Ectodermal cell (in vitro differentiated cells): ENCODE results near the gene LTBP1.

Experiments used
- H3K27ac ChIP-seq: 2 replicates; pipeline ENCODE4 v1.7.0; 2013; ENCODE audit warnings: mild to moderate bottlenecking, low read depth, low read length; ENCODE audit not compliant: insufficient read depth, poor library complexity, severe bottlenecking
- H3K27me3 ChIP-seq: 2 replicates; pipeline ENCODE4 v1.7.0; 2013; ENCODE audit warnings: mild to moderate bottlenecking, low read length; ENCODE audit not compliant: insufficient read depth, control insufficient read depth, poor library complexity, severe bottlenecking
- H3K36me3 ChIP-seq: one replicate; pipeline ENCODE4 v1.7.0; 2013; ENCODE audit warnings: low read length; ENCODE audit not compliant: control insufficient read depth, insufficient read depth
- H3K4me1 ChIP-seq: one replicate; pipeline ENCODE4 v1.7.0; 2013; ENCODE audit warnings: low read length; ENCODE audit not compliant: control insufficient read depth, insufficient read depth
- H3K4me3 ChIP-seq: 2 replicates; pipeline ENCODE4 v1.7.0; 2013; ENCODE audit warnings: low read depth, low read length, control low read depth; ENCODE audit not compliant: insufficient read depth
- H3K9me3 ChIP-seq: 2 replicates; pipeline ENCODE4 v1.7.0; 2013; ENCODE audit warnings: mild to moderate bottlenecking, low read length, moderate library complexity; ENCODE audit not compliant: control insufficient read depth
- WGBS, 2 experiments: methylation state at CpG; one replicate each; pipeline ENCODE4 v1.1.7; 2013; ENCODE audit warnings: missing lambda C conversion rate in 2 of 2; 5-methylcytosine and 5-hydroxymethylcytosine counted together

LTBP1 gene

GRCh38 chr2:33370636-33371265 lies 424.0 kb downstream of the LTBP1 start:
- WGBS, 2 experiments: 94 to 98% methylated on average over 8 of the region's 8 CpGs
- Histone ChIP-seq H3K9me3 (no peaks in the 10 kb centered on the region), H3K27me3 (no peaks in the 10 kb centered on the region), H3K4me3 (no peak overlapping the region), H3K4me1 (no peaks in the 10 kb centered on the region), H3K27ac (no peak overlapping the region), H3K36me3 (no peaks in the 10 kb centered on the region)

GRCh38 chr2:33371304-33372090 lies 424.7 kb downstream of the LTBP1 start:
- Histone ChIP-seq H3K4me3 (no peak overlapping the region), H3K27ac (no peak overlapping the region), H3K9me3 (no peaks in the 10 kb centered on the region), H3K27me3 (no peaks in the 10 kb centered on the region), H3K4me1 (no peaks in the 10 kb centered on the region), H3K36me3 (no peaks in the 10 kb centered on the region)
- WGBS, 2 experiments: 93 to 94% methylated on average over 6 to 8 of the region's 8 CpGs

- WGBS, 2 experiments: 38 to 46% methylated on average over 5 of the region's 5 CpGs
- no peaks in the 10 kb centered on the region for H3K9me3 ChIP-seq
- H3K4me1 ChIP-seq: no peaks in the 10 kb centered on the region
- H3K4me3 ChIP-seq: no peak overlapping the region
- H3K36me3 ChIP-seq: no peaks in the 10 kb centered on the region
- no peak overlapping the region for H3K27ac ChIP-seq
- H3K27me3 ChIP-seq: no peaks in the 10 kb centered on the region
Observed at GRCh38 chr2:33372940-33373553, 426.3 kb downstream of the LTBP1 start.

DNA sequence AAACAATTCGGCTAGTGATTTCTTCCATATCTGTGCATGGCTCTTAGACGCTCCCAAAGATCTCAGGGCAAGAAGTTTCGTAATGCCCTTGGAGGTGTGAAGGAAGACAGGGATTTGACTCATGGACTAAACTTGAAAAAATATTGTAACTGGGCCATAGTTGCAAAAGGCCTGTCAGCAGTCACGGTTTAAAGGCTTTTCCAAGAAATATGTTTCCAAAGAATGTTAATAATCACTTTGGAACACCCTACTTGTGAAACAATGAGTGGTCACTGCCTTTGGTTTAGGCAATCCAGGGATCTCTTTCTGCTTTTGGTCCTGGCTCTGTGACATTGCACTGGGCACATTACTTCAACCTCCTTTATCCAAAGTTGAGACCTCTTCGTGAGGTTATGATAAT lies 427.2 kb downstream of the LTBP1 start:
- Histone ChIP-seq H3K4me1 (no peaks in the 10 kb centered on the region), H3K9me3 (no peaks in the 10 kb centered on the region), H3K36me3 (no peaks in the 10 kb centered on the region), H3K27me3 (no peaks in the 10 kb centered on the region), H3K27ac (no peak overlapping the region), H3K4me3 (no peak overlapping the region)
- 93% methylated on average over 5 of the region's 5 CpGs for WGBS, 2 experiments

DNA sequence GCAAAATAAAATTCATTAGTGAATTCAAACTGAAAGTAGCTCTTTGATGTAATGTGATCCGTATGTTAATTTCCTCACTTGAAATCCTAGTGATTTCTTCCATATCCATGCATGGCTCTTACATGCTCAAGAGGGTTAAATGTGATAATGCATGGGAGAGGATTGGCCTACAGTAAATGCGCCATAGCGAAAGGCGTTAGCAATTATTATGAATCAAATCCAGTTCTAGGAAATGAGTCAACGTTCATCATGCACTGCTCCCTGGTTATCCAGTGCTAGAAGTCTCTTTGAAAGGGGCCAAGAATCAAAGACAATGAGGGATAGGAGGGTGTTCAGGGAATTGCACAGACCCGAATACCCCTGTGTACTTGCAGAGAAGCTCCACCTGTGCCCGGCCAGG lies 428.3 kb downstream of the LTBP1 start:
- H3K36me3 ChIP-seq: no peaks in the 10 kb centered on the region
- no peak overlapping the region for H3K27ac ChIP-seq
- no peaks in the 10 kb centered on the region for H3K4me1 ChIP-seq
- no peak overlapping the region for H3K4me3 ChIP-seq
- 88 to 89% methylated on average over 7 of the region's 7 CpGs for WGBS, 2 experiments
- no peaks in the 10 kb centered on the region for H3K27me3 ChIP-seq
- H3K9me3 ChIP-seq: no peaks in the 10 kb centered on the region

DNA sequence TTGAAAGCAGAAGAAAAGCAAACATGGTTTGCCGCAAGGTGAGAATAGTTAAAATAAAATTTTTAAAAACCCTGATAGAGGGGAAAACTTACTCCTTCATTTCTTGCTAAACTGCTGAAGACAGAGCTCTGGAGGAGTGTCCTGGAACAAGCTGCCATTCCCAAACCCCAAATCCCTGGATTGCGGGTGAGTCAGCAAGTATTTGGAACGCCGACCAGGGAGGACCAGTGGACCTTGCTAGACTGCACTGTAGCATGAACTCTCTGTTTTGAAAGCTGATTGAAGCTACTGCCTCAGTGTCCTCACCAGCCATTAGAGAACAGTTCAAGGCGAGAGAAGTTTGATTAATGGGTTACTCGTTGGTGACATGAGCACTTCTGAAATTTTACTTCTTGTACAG lies 430.3 kb downstream of the LTBP1 start:
- WGBS, 2 experiments: 93 to 96% methylated on average over 6 of the region's 6 CpGs
- Histone ChIP-seq H3K4me3 (no peak overlapping the region), H3K27ac (no peak overlapping the region), H3K36me3 (no peaks in the 10 kb centered on the region), H3K9me3 (no peaks in the 10 kb centered on the region), H3K27me3 (no peaks in the 10 kb centered on the region), H3K4me1 (no peaks in the 10 kb centered on the region)

GRCh38 chr2:33378556-33379210 lies 431.9 kb downstream of the LTBP1 start:
- peak overlapping the region; percentile 73 for H3K27ac ChIP-seq
- H3K27me3 ChIP-seq: no peaks in the 10 kb centered on the region
- H3K36me3 ChIP-seq: no peaks in the 10 kb centered on the region
- H3K9me3 ChIP-seq: no peaks in the 10 kb centered on the region
- no peak overlapping the region for H3K4me3 ChIP-seq
- no peaks in the 10 kb centered on the region for H3K4me1 ChIP-seq
- 38 to 62% methylated on average over 4 of the region's 4 CpGs for WGBS, 2 experiments

DNA sequence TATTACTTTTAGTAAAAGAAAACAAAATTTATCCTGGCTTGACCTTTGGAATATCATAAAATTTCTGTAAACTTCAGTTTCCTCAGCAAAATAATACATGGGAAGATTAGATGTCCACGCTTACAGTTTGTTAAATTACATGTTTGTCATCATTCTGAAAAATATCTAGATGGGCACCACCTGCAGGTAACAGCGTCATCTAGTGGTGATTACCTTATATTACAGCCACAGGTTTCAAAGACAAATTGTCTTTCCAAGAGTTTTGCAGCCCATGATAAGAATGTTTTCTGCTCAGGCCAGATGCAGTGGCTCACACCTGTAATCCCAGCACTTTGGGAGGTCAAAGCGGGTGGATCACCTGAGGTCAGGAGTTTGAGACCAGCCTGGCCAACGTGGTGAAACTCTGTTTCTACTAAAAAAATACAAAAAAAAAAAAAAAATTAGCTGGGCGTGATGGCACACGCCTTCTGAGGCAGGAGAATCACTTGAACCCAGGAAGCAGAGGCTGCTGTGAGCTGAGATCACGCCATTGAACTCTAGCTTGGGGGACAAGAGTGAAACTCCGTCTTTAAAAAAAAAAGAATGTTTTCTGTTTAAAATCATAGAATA lies 433.4 kb downstream of the LTBP1 start:
- Histone ChIP-seq H3K4me1 (no peaks in the 10 kb centered on the region), H3K9me3 (no peaks in the 10 kb centered on the region), H3K36me3 (no peaks in the 10 kb centered on the region), H3K4me3 (no peak overlapping the region), H3K27ac (no peak overlapping the region), H3K27me3 (no peaks in the 10 kb centered on the region)
- WGBS, 2 experiments: 58 to 63% methylated on average over 8 of the region's 8 CpGs

- H3K4me1 ChIP-seq: no peaks in the 10 kb centered on the region
- no peaks in the 10 kb centered on the region for H3K9me3 ChIP-seq
- H3K27me3 ChIP-seq: no peaks in the 10 kb centered on the region
- H3K27ac ChIP-seq: no peak overlapping the region
- WGBS, 2 experiments: 90% methylated on average over 2 of the region's 2 CpGs; no CpG with 5 or more reads in 1 of the 2 experiments
- no peak overlapping the region for H3K4me3 ChIP-seq
- H3K36me3 ChIP-seq: no peaks in the 10 kb centered on the region
Observed at GRCh38 chr2:33380719-33381118, 434.0 kb downstream of the LTBP1 start.
